Right cardiac atrium (tissue), 5 donors: ENCODE data around the gene PLEKHG3. TPM values are rescaled to one million over a fixed set of nuclear protein-coding genes. Genes with fewer than 3 reads are reported as not detected.

ENCODE experiments used
- ATAC-seq, 2 donors: fragments of 200-7000 bp; cut with Tn5 transposase; one replicate each; pipeline versions ENCODE4 v1.8.0 to v1.9.1; 2020; ENCODE audit warnings: moderate library complexity in 2 of 2, mild to moderate bottlenecking in 1 of 2
- DNase-seq, 3 donors: peaks; one replicate each; pipeline ENCODE4 v3.0.0-alpha.2; 2020
- H3K27ac ChIP-seq: one replicate; pipeline ENCODE4 v1.5.1; 2013; ENCODE audit warnings: mild to moderate bottlenecking, low read length, control low read depth, moderate library complexity
- H3K27me3 ChIP-seq: one replicate; pipeline ENCODE4 v1.6.1; 2013; ENCODE audit not compliant: control insufficient read depth, insufficient read depth
- H3K4me1 ChIP-seq: one replicate; pipeline ENCODE4 v1.6.1; 2013; ENCODE audit warnings: low read length; ENCODE audit not compliant: control insufficient read depth, insufficient read depth
- H3K4me3 ChIP-seq: one replicate; pipeline ENCODE4 v1.5.1; 2013; ENCODE audit warnings: low read length, control low read depth
- H3K9me3 ChIP-seq: one replicate; pipeline ENCODE4 v1.6.1; 2013; ENCODE audit warnings: low read length; ENCODE audit not compliant: control insufficient read depth
- WGBS: extraction: QIAGEN DNeasy Blood & Tissue Kit; methylation state at CpG from one replicate; pipeline ENCODE4 v1.1.7; 2013; 5-methylcytosine and 5-hydroxymethylcytosine counted together
- intact Hi-C, 4 donors: fragments of 100-400 bp; cut with DNase I; formaldehyde crosslinking; loops; one replicate each; pipeline versions ENCODE4 v1.11.0 to v1.14.0; 2022 to 2023
- polyA plus RNA-seq: library from polyadenylated mRNA; stranded (reverse); fragments of 200-250 nt; gene quantifications from one replicate; pipeline ENCODE4 v1.2.3, GENCODE V29; 2013
- total RNA-seq, 4 donors: library from RNA; stranded (reverse); fragmentation: NEBNext Ultra II Directional; extraction: Animal tissue kit (Norgen Biotek cat#: 25700); gene quantifications; one replicate each; pipeline ENCODE4 v1.2.1, GENCODE V29; 2021
- donor health status: healthy with polysubstance abuse.
- donor health status: DM: no; HTN: yes; CAD: no.
- donor health status: DM: no; HTN: no; CAD: no.
- donor health status: DM: no; HTN: yes; CAD: no; lungs with severe emphysema.
- donor health status: DM: yes; HTN: yes; CAD: no.

Gene PLEKHG3
- total and polyA plus RNA-seq, 5 donors = 12.6 to 58.7 (median 47.8) TPM

GRCh38 chr14:64728106-64728505, 23.9 kb downstream of the PLEKHG3 start:
- ATAC-seq = no peak
- Histone ChIP-seq H3K4me3 (no peak overlapping the region), H3K4me1 (peaks cover 21% of the 10 kb centered on the region), H3K9me3 (no peaks in the 10 kb centered on the region), H3K27me3 (no peaks in the 10 kb centered on the region), H3K27ac (no peak overlapping the region)
- DNase-seq = no peak
- intact Hi-C loops = no loop called here
- WGBS = 84% methylated on average over 6 of the region's 6 CpGs

- ATAC-seq (no peak), DNase-seq (no peak)
- no peak overlapping the region for H3K27ac ChIP-seq
- H3K4me3 ChIP-seq = no peak overlapping the region
- intact Hi-C loops = no loop called here
- WGBS = 96% methylated on average over 10 of the region's 10 CpGs
- H3K4me1 ChIP-seq = peaks cover 19% of the 10 kb centered on the region
- H3K27me3 ChIP-seq = no peaks in the 10 kb centered on the region
- no peaks in the 10 kb centered on the region for H3K9me3 ChIP-seq
Measured at GRCh38 chr14:64728856-64729255, 24.6 kb downstream of the PLEKHG3 start.

GRCh38 chr14:64729386-64730060, 25.3 kb downstream of the PLEKHG3 start:
- DNase-seq (peak in 1 of 3 donors; percentile 56), ATAC-seq (peak in 1 of 2 donors; percentile 23)
- H3K27me3 ChIP-seq = no peaks in the 10 kb centered on the region
- intact Hi-C loops = no loop called here
- H3K4me1 ChIP-seq = peaks cover 13% of the 10 kb centered on the region
- H3K4me3 ChIP-seq = no peak overlapping the region
- WGBS = 68% methylated on average over 5 of the region's 5 CpGs
- H3K27ac ChIP-seq = no peak overlapping the region
- no peaks in the 10 kb centered on the region for H3K9me3 ChIP-seq

- no peak for ATAC-seq
- intact Hi-C loops = no loop called here
- Histone ChIP-seq H3K9me3 (no peaks in the 10 kb centered on the region), H3K27me3 (no peaks in the 10 kb centered on the region), H3K4me3 (no peak overlapping the region), H3K27ac (no peak overlapping the region), H3K4me1 (peaks cover 11% of the 10 kb centered on the region)
- WGBS = 85% methylated on average over 1 of the region's 1 CpG
- DNase-seq = no peak
Measured at GRCh38 chr14:64730061-64730440, 25.8 kb downstream of the PLEKHG3 start.

- ATAC-seq (no peak), DNase-seq (peak in 1 of 3 donors; percentile 45)
- no peaks in the 10 kb centered on the region for H3K27me3 ChIP-seq
- H3K4me3 ChIP-seq = no peak overlapping the region
- no peak overlapping the region for H3K27ac ChIP-seq
- no peaks in the 10 kb centered on the region for H3K9me3 ChIP-seq
- peaks cover 6% of the 10 kb centered on the region for H3K4me1 ChIP-seq
- WGBS = 91% methylated on average over 12 of the region's 12 CpGs
- intact Hi-C loops = no loop called here
Measured at GRCh38 chr14:64730681-64731080, 26.5 kb downstream of the PLEKHG3 start.

- no peaks in the 10 kb centered on the region for H3K27me3 ChIP-seq
- peak in 1 of 3 donors; percentile 37 for DNase-seq
- no peak for ATAC-seq
- no peak overlapping the region for H3K27ac ChIP-seq
- peaks cover 3% of the 10 kb centered on the region for H3K4me1 ChIP-seq
- H3K9me3 ChIP-seq = no peaks in the 10 kb centered on the region
- WGBS = 94% methylated on average over 15 of the region's 15 CpGs
- H3K4me3 ChIP-seq = no peak overlapping the region
- intact Hi-C loops = no loop called here
Measured at GRCh38 chr14:64731141-64731581, 26.9 kb downstream of the PLEKHG3 start.

- DNase-seq = no peak
- Histone ChIP-seq H3K4me1 (no peaks in the 10 kb centered on the region), H3K27me3 (no peaks in the 10 kb centered on the region), H3K9me3 (no peaks in the 10 kb centered on the region), H3K27ac (no peak overlapping the region), H3K4me3 (no peak overlapping the region)
- 95% methylated on average over 4 of the region's 4 CpGs for WGBS
- no peak for ATAC-seq
- intact Hi-C loops = no loop called here
Measured at GRCh38 chr14:64732066-64732465, 27.8 kb downstream of the PLEKHG3 start.

- no peaks in the 10 kb centered on the region for H3K9me3 ChIP-seq
- 95% methylated on average over 14 of the region's 14 CpGs for WGBS
- no peak overlapping the region for H3K4me3 ChIP-seq
- ATAC-seq = no peak
- H3K4me1 ChIP-seq = no peaks in the 10 kb centered on the region
- no peak overlapping the region for H3K27ac ChIP-seq
- H3K27me3 ChIP-seq = no peaks in the 10 kb centered on the region
- intact Hi-C loops = no loop called here
- DNase-seq = peak in 1 of 3 donors; percentile 31
Measured at GRCh38 chr14:64732536-64733120, 28.4 kb downstream of the PLEKHG3 start.

GRCh38 chr14:64733321-64733720, 29.1 kb downstream of the PLEKHG3 start:
- DNase-seq = peak in 1 of 3 donors; percentile 21

GRCh38 chr14:64733899-64734298, 29.7 kb downstream of the PLEKHG3 start:
- WGBS = 79% methylated on average over 1 of the region's 1 CpG
- no peak for DNase-seq
- H3K27ac ChIP-seq = no peak overlapping the region

More at GRCh38 chr14:64733321-64733720, 29.1 kb downstream of the PLEKHG3 start:
- 92% methylated on average over 11 of the region's 11 CpGs for WGBS
- intact Hi-C loops = no loop called here
- no peak overlapping the region for H3K27ac ChIP-seq
- no peak for ATAC-seq
- no peaks in the 10 kb centered on the region for H3K9me3 ChIP-seq
- H3K27me3 ChIP-seq = no peaks in the 10 kb centered on the region
- H3K4me3 ChIP-seq = no peak overlapping the region
- H3K4me1 ChIP-seq = no peaks in the 10 kb centered on the region

GRCh38 chr14:64734990-64735389, 30.8 kb downstream of the PLEKHG3 start:
- H3K27ac ChIP-seq = no peak overlapping the region
- no peaks in the 10 kb centered on the region for H3K9me3 ChIP-seq
- DNase-seq = peak in 2 of 3 donors; percentile 9 to 23
- intact Hi-C loops = no loop called here
- no peaks in the 10 kb centered on the region for H3K27me3 ChIP-seq
- no peaks in the 10 kb centered on the region for H3K4me1 ChIP-seq
- ATAC-seq = no peak
- WGBS = 54% methylated on average over 6 of the region's 6 CpGs
- H3K4me3 ChIP-seq = no peak overlapping the region

More at GRCh38 chr14:64733899-64734298, 29.7 kb downstream of the PLEKHG3 start:
- no peaks in the 10 kb centered on the region for H3K27me3 ChIP-seq
- ATAC-seq = no peak
- H3K9me3 ChIP-seq = no peaks in the 10 kb centered on the region
- intact Hi-C loops = no loop called here
- H3K4me3 ChIP-seq = no peak overlapping the region
- H3K4me1 ChIP-seq = no peaks in the 10 kb centered on the region
